A673 (cell line): ENCODE data around the gene TRIM14. TPM values are rescaled to one million over a fixed set of nuclear protein-coding genes. Genes with fewer than 3 reads are reported as not detected.

ENCODE experiments used
- BruUV-seq: library from RNA; stranded (reverse); fragments of 400-500 nt; replicated peaks from 2 replicates; lab custom pipeline; 2021; lab: Mats Ljungman, UMichigan
- CTCF ChIA-PET: fragments of 300-600 bp; sonication (Branson Sonifier 250); formaldehyde crosslinking; loops from one replicate; lab custom pipeline; 2022; ENCODE audit warnings: antibody characterized with exemption; lab: Charles Lee
- POLR2A ChIA-PET: fragments of 300-600 bp; sonication (Branson Sonifier 250); formaldehyde crosslinking; loops from one replicate; lab custom pipeline; 2022; ENCODE audit warnings: antibody characterized with exemption; ENCODE audit not compliant: low non-redundant PET; lab: Charles Lee
- DNase-seq: peaks from one replicate; pipeline ENCODE4 v3.0.0-alpha.2; 2015; ENCODE audit warnings: low spot score
- H3K27ac ChIP-seq: fragments of 200-600 bp; sonication (generic); 2 replicates; pipeline ENCODE4 v1.5.1; 2016; ENCODE audit warnings: mixed run types, low read depth, mild to moderate bottlenecking, mixed read lengths, antibody characterized with exemption, low read length; ENCODE audit not compliant: poor library complexity, severe bottlenecking
- H3K27me3 ChIP-seq: fragments of 200-600 bp; sonication (generic); replicated peaks from 2 replicates; pipeline ENCODE4 v1.6.1; 2017; ENCODE audit warnings: mixed run types, low read depth, mild to moderate bottlenecking, mixed read lengths, antibody characterized with exemption, low read length; ENCODE audit not compliant: insufficient read depth, poor library complexity
- H3K36me3 ChIP-seq: fragments of 200-600 bp; sonication (generic); 2 replicates; pipeline ENCODE4 v1.6.1; 2016; ENCODE audit warnings: mixed run types, mild to moderate bottlenecking, mixed read lengths, antibody characterized with exemption, low read length; ENCODE audit not compliant: insufficient read depth, poor library complexity, severe bottlenecking
- H3K4me1 ChIP-seq: fragments of 200-600 bp; sonication (generic); 2 replicates; pipeline ENCODE4 v1.6.1; 2017; ENCODE audit warnings: mixed run types, mild to moderate bottlenecking, mixed read lengths, antibody characterized with exemption, low read length; ENCODE audit not compliant: insufficient read depth, poor library complexity, severe bottlenecking
- H3K4me3 ChIP-seq: fragments of 200-600 bp; sonication (generic); 2 replicates; pipeline ENCODE4 v1.5.1; 2016; ENCODE audit warnings: low read depth, mixed run types, mild to moderate bottlenecking, mixed read lengths, low read length; ENCODE audit not compliant: poor library complexity, severe bottlenecking
- H3K9me3 ChIP-seq: fragments of 200-600 bp; sonication (generic); 2 replicates; pipeline ENCODE4 v1.6.1; 2016; ENCODE audit warnings: mixed run types, low read depth, mild to moderate bottlenecking, mixed read lengths, antibody characterized with exemption, low read length; ENCODE audit not compliant: poor library complexity, severe bottlenecking
- CTCF ChIP-seq: fragments of 300-800, 200-600 bp; sonication (generic); conservative IDR thresholded peaks from 2 replicates; pipeline ENCODE4 v1.5.1; 2017; ENCODE audit warnings: low read depth, mild to moderate bottlenecking, antibody characterized with exemption, low read length, moderate library complexity, mixed read lengths
- EZH2 ChIP-seq: fragments of 200-600 bp; sonication (generic); IDR thresholded peaks from 2 replicates; pipeline ENCODE4 v1.6.1; 2017; ENCODE audit warnings: borderline replicate concordance, low read depth, mild to moderate bottlenecking, mixed read lengths, antibody characterized with exemption, low read length; ENCODE audit not compliant: poor library complexity, severe bottlenecking
- intact Hi-C: fragments of 100-400 bp; cut with micrococcal nuclease; formaldehyde crosslinking; loops from one replicate; pipeline ENCODE4 v1.10.0; 2022; ENCODE audit not compliant: unreplicated experiment
- total RNA-seq: library from RNA; stranded (reverse); gene quantifications from 2 replicates; pipeline ENCODE4 v1.2.3, GENCODE V29; 2021

TRIM14 gene
- total RNA-seq, 1 experiment from 2014 or later: 3.8 TPM

GRCh38 chr9:98157372-98157771 lies 38.4 kb upstream of the TRIM14 start:
- Histone ChIP-seq H3K27me3 (no peaks in the 10 kb centered on the region), H3K36me3 (no peaks in the 10 kb centered on the region), H3K4me1 (no peaks in the 10 kb centered on the region), H3K9me3 (no peaks in the 10 kb centered on the region), H3K27ac (no peak overlapping the region), H3K4me3 (no peak overlapping the region)
- BruUV-seq: no TSS peak
- ChIA-PET CTCF (no interaction called here), POLR2A (no interaction called here)
- DNase-seq: no peak
- intact Hi-C loops: no loop called here
- TF ChIP-seq EZH2 (no peak), CTCF (no peak)

GRCh38 chr9:98154678-98155077 lies 35.7 kb upstream of the TRIM14 start:
- CTCF ChIA-PET: no interaction called here
- no peaks in the 10 kb centered on the region for H3K27me3 ChIP-seq
- no TSS peak for BruUV-seq
- DNase-seq: no peak
- H3K4me1 ChIP-seq: no peaks in the 10 kb centered on the region
- H3K9me3 ChIP-seq: no peaks in the 10 kb centered on the region
- POLR2A ChIA-PET: no interaction called here
- no peak overlapping the region for H3K27ac ChIP-seq
- no peaks in the 10 kb centered on the region for H3K36me3 ChIP-seq
- H3K4me3 ChIP-seq: no peak overlapping the region
- intact Hi-C loops: no loop called here
- TF ChIP-seq EZH2: no peak
- TF ChIP-seq CTCF: no peak

- POLR2A ChIA-PET: no interaction called here
- no peaks in the 10 kb centered on the region for H3K27me3 ChIP-seq
- no peaks in the 10 kb centered on the region for H3K4me1 ChIP-seq
- no TSS peak for BruUV-seq
- no peaks in the 10 kb centered on the region for H3K36me3 ChIP-seq
- DNase-seq: no peak
- no peak for TF ChIP-seq CTCF
- no peak for TF ChIP-seq EZH2
- no peak overlapping the region for H3K4me3 ChIP-seq
- intact Hi-C loops: no loop called here
- CTCF ChIA-PET: no interaction called here
- no peak overlapping the region for H3K27ac ChIP-seq
- no peaks in the 10 kb centered on the region for H3K9me3 ChIP-seq
These were observed 33.5 kb upstream of the TRIM14 start for GRCh38 chr9:98152526-98152925.
